ENCODE results near the gene AATK. TPM values are rescaled to one million over a fixed set of nuclear protein-coding genes. Genes with fewer than 3 reads are reported as not detected.

AATK gene
- total and polyA plus RNA-seq, 2 of the 4 experiments (the other 2 are of a cell fraction), result under 0.01 to 0.21 TPM

DNA sequence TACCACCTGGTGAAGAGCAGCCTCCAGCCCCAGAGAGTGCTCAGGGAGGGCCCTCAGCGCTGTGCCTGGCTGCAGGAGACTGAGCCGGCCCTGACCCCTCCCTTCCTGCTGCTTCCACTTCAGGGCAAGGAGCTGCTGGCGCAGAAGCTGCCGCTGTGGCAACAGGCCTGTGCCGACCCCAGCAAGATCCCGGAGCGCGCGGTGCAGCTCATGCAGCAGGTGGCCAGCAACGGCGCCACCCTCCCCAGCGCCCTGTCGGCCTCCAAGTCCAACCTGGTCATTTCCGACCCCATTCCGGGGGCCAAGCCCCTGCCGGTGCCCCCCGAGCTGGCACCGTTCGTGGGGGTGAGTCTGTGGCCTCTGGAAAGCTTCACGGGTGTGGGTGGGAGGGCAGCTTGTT is 62.6 kb downstream of the AATK start:
- peaks cover 4% of the 10 kb centered on the region; the same call in 1 of the 2 replicates for H3K36me3 ChIP-seq (ENCODE audit: control insufficient read depth, insufficient read depth, low read length)
- in situ Hi-C loops (cut with MboI; ENCODE audit: low sequenced_read_pairs) (no loop called here), dilution Hi-C loops (cut with HindIII; ENCODE audit: low sequenced_read_pairs, unreplicated experiment) (no loop called here), intact Hi-C loops (cut with micrococcal nuclease) (no loop called here)
- no peak for ATAC-seq (ENCODE audit: low read depth)
- H3K4ac ChIP-seq (ENCODE audit: low read depth, low read length), result no peak overlapping the region
- no peak overlapping the region for H4K8ac ChIP-seq (ENCODE audit: low read depth in 2 of 2, low read length in 2 of 2)
- no peak overlapping the region for H2BK120ac ChIP-seq (ENCODE audit: low read depth, low read length)
- H2BK5ac ChIP-seq (ENCODE audit: low read depth, low read length, poor library complexity, severe bottlenecking), result no peak overlapping the region
- no peak overlapping the region for H2BK20ac ChIP-seq (ENCODE audit: low read depth, low read length)
- no peaks in the 10 kb centered on the region for H3K27me3 ChIP-seq (ENCODE audit: control insufficient read depth, insufficient read depth, low read length)
- WGBS, 2 experiments (ENCODE audit: extremely low coverage in 2 of 2, insufficient read length in 1 of 2), result 94% methylated on average over 6 of the region's 20 CpGs; no CpG with 5 or more reads in 1 of the 2 experiments
- H3K23ac ChIP-seq (ENCODE audit: low read depth, low read length), result no peak overlapping the region
- peaks cover 0 to 3% of the 10 kb centered on the region in 2 experiments; a peak in 1 of 4 replicates for H3K79me1 ChIP-seq (ENCODE audit: low read depth in 1 of 2, low read length in 2 of 2)
- H2BK15ac ChIP-seq (ENCODE audit: low read depth, low read length), result no peak overlapping the region
- H3K18ac ChIP-seq (ENCODE audit: low read depth, low read length), result no peak overlapping the region
- no peak overlapping the region for H3K27ac ChIP-seq (ENCODE audit: insufficient read depth, low read length)
- H3K4me1 ChIP-seq (ENCODE audit: control insufficient read depth, insufficient read depth, low read length), result no peaks in the 10 kb centered on the region
- no peak overlapping the region for H4K91ac ChIP-seq (ENCODE audit: insufficient read depth, low read depth, low read length)
- ChIA-PET CTCF (no interaction called here), POLR2A (ENCODE audit: unreplicated experiment) (no interaction called here)
- H3K4me2 ChIP-seq (ENCODE audit: low read depth, low read length), result no peak overlapping the region
- no peak overlapping the region for H2AK5ac ChIP-seq (ENCODE audit: low read depth, low read length)
- H2AFZ ChIP-seq (replicated peaks; ENCODE audit: low read length, poor library complexity), result no peak overlapping the region
- no peak overlapping the region for H2AK9ac ChIP-seq (replicated peaks; ENCODE audit: low read depth, low read length, poor library complexity)
- H4K20me1 ChIP-seq (ENCODE audit: insufficient read depth, low read length), result no peaks in the 10 kb centered on the region
- TF ChIP-seq MAFK (IDR thresholded peaks at IDR 0.05; ENCODE audit: low read depth, low read length) (no peak), RAD21 (IDR thresholded peaks at IDR 0.05; ENCODE audit: low read length) (no peak), RCOR1 (IDR thresholded peaks at IDR 0.05; ENCODE audit: insufficient replicate concordance, low read length) (no peak), POLR2A (IDR thresholded peaks at IDR 0.05; ENCODE audit: low read depth, low read length) (no peak), CEBPB (IDR thresholded peaks at IDR 0.05; ENCODE audit: low read depth, low read length) (no peak), RFX5 (IDR thresholded peaks at IDR 0.05; ENCODE audit: low read depth, low read length) (no peak), CHD1 (IDR thresholded peaks at IDR 0.05; ENCODE audit: low read depth, low read length) (no peak), FOS (IDR thresholded peaks at IDR 0.05; ENCODE audit: low read depth, low read length) (no peak)
- TF ChIP-seq, protein P1, sequence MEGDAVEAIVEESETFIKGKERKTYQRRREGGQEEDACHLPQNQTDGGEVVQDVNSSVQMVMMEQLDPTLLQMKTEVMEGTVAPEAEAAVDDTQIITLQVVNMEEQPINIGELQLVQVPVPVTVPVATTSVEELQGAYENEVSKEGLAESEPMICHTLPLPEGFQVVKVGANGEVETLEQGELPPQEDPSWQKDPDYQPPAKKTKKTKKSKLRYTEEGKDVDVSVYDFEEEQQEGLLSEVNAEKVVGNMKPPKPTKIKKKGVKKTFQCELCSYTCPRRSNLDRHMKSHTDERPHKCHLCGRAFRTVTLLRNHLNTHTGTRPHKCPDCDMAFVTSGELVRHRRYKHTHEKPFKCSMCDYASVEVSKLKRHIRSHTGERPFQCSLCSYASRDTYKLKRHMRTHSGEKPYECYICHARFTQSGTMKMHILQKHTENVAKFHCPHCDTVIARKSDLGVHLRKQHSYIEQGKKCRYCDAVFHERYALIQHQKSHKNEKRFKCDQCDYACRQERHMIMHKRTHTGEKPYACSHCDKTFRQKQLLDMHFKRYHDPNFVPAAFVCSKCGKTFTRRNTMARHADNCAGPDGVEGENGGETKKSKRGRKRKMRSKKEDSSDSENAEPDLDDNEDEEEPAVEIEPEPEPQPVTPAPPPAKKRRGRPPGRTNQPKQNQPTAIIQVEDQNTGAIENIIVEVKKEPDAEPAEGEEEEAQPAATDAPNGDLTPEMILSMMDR (conservative IDR thresholded peaks at IDR 0.05; ENCODE audit: low read depth, low read length), result no peak
- TF ChIP-seq, protein P2, sequence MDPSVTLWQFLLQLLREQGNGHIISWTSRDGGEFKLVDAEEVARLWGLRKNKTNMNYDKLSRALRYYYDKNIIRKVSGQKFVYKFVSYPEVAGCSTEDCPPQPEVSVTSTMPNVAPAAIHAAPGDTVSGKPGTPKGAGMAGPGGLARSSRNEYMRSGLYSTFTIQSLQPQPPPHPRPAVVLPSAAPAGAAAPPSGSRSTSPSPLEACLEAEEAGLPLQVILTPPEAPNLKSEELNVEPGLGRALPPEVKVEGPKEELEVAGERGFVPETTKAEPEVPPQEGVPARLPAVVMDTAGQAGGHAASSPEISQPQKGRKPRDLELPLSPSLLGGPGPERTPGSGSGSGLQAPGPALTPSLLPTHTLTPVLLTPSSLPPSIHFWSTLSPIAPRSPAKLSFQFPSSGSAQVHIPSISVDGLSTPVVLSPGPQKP (IDR thresholded peaks at IDR 0.05; ENCODE audit: borderline replicate concordance, low read depth, low read length), result no peak
- no peaks in the 10 kb centered on the region for H3K9me1 ChIP-seq (ENCODE audit: insufficient read depth, low read length)
- no peaks in the 10 kb centered on the region for H3K9me3 ChIP-seq (ENCODE audit: control insufficient read depth, insufficient read depth, low read length)
- H4K5ac ChIP-seq (ENCODE audit: low read depth, low read length), result no peak overlapping the region
- H3K14ac ChIP-seq (replicated peaks; ENCODE audit: low read depth, low read length), result no peak overlapping the region
- no TSS peak for BruUV-seq (replicated peaks)
- DNase-seq, result no peak
- H3K4me3 ChIP-seq (ENCODE audit: insufficient read depth, low read depth, low read length), result no peak overlapping the region
- no peak overlapping the region for H3K56ac ChIP-seq (ENCODE audit: extremely low read depth, insufficient read depth, low read length)
- H3K9ac ChIP-seq (ENCODE audit: low read depth, low read length), result no peak overlapping the region

Measured in IMR-90 (cell line).